Measurements from ENCODE around the gene SNX3. TPM values are rescaled to one million over a fixed set of nuclear protein-coding genes. Genes with fewer than 3 reads are reported as not detected.

SNX3 gene
- total and polyA plus RNA-seq, 8 donors: 30.0 to 88.9 (median 55.4) TPM

GRCh38 chr6:108235127-108235526, 25.7 kb downstream of the SNX3 start:
- no peak overlapping the region for H3K4me3 ChIP-seq
- H3K36me3 ChIP-seq: no peaks in the 10 kb centered on the region
- TF ChIP-seq CTCF (IDR thresholded peaks at IDR 0.05): no peak
- no peaks in the 10 kb centered on the region for H3K27me3 ChIP-seq
- intact Hi-C loops (cut with DNase I): no loop called here
- no peak for DNase-seq
- peaks cover 0 to 5% (median 0%) of the 10 kb centered on the region in 3 donors for H3K4me1 ChIP-seq
- H3K27ac ChIP-seq: no peak overlapping the region
- FAIRE-seq: no peak
- H3K9me3 ChIP-seq: no peaks in the 10 kb centered on the region
- no peak for ATAC-seq
- WGBS, 2 donors: 76 to 82% methylated on average over 4 of the region's 4 CpGs

GRCh38 chr6:108228416-108228815, 32.4 kb downstream of the SNX3 start:
- DNase-seq (no peak), ATAC-seq (no peak), FAIRE-seq (no peak)
- H3K27ac ChIP-seq: no peak overlapping the region
- no peak overlapping the region for H3K4me3 ChIP-seq
- no peak for TF ChIP-seq CTCF (IDR thresholded peaks at IDR 0.05)
- H3K36me3 ChIP-seq: no peaks in the 10 kb centered on the region
- 92 to 93% methylated on average over 8 of the region's 8 CpGs for whole genome bisulfite sequencing, 2 donors
- H3K27me3 ChIP-seq: no peaks in the 10 kb centered on the region
- intact Hi-C loops (cut with DNase I): no loop called here
- no peaks in the 10 kb centered on the region for H3K9me3 ChIP-seq
- peaks cover 0 to 5% (median 0%) of the 10 kb centered on the region in 3 donors for H3K4me1 ChIP-seq

- no peak overlapping the region for H3K27ac ChIP-seq
- H3K4me3 ChIP-seq: no peak overlapping the region
- H3K27me3 ChIP-seq: no peaks in the 10 kb centered on the region
- H3K4me1 ChIP-seq: peaks cover 0 to 5% (median 0%) of the 10 kb centered on the region in 3 donors
- no peak for DNase-seq
- no peak for ATAC-seq
- FAIRE-seq: no peak
- no peaks in the 10 kb centered on the region for H3K9me3 ChIP-seq
- intact Hi-C loops (cut with DNase I): no loop called here
- no peak for TF ChIP-seq CTCF (IDR thresholded peaks at IDR 0.05)
- 90 to 93% methylated on average over 3 of the region's 3 CpGs for WGBS, 2 donors
- peaks cover 0 to 4% (median 0%) of the 10 kb centered on the region in 3 donors for H3K36me3 ChIP-seq
These were observed 33.5 kb downstream of the SNX3 start for GRCh38 chr6:108227290-108227689.

- Histone ChIP-seq H3K36me3 (peaks cover 0 to 31% (median 0%) of the 10 kb centered on the region in 3 donors), H3K27me3 (no peaks in the 10 kb centered on the region), H3K27ac (no peak overlapping the region), H3K4me1 (no peaks in the 10 kb centered on the region), H3K4me3 (no peak overlapping the region), H3K9me3 (no peaks in the 10 kb centered on the region)
- 85 to 97% methylated on average over 1 of the region's 1 CpG for WGBS, 2 donors
- DNase-seq: no peak
- ATAC-seq: peak in 1 of 4 donors; percentile 39
- no peak for FAIRE-seq
- no peak for TF ChIP-seq CTCF (IDR thresholded peaks at IDR 0.05)
- intact Hi-C loops (cut with DNase I): no loop called here
These were observed 38.3 kb downstream of the SNX3 start for GRCh38 chr6:108222504-108222903.

- Histone ChIP-seq H3K36me3 (peaks cover 0 to 31% (median 0%) of the 10 kb centered on the region in 3 donors), H3K4me1 (no peaks in the 10 kb centered on the region), H3K9me3 (no peaks in the 10 kb centered on the region), H3K27ac (no peak overlapping the region), H3K4me3 (no peak overlapping the region), H3K27me3 (no peaks in the 10 kb centered on the region)
- ATAC-seq (no peak), DNase-seq (no peak), FAIRE-seq (no peak)
- no peak for TF ChIP-seq CTCF (IDR thresholded peaks at IDR 0.05)
- intact Hi-C loops (cut with DNase I): no loop called here
- WGBS, 2 donors: 93 to 95% methylated on average over 2 of the region's 2 CpGs
These were observed 38.8 kb downstream of the SNX3 start for GRCh38 chr6:108222064-108222463.

All from pancreas (tissue), 10 donors.